OCI-LY7 (cell line): ENCODE data around the gene TP53INP2.

ENCODE experiments used
- CTCF ChIP-seq: fragments of 200-600 bp; sonication (generic); conservative IDR thresholded peaks from 2 replicates; pipeline ENCODE4 v1.5.1; 2014; ENCODE audit warnings: mild to moderate bottlenecking, antibody characterized with exemption, low read length, moderate library complexity, mixed read lengths
- EZH2phosphoT487 ChIP-seq: fragments of 200-600 bp; sonication (generic); IDR thresholded peaks from 2 replicates; pipeline ENCODE4 v1.6.1; 2018; ENCODE audit warnings: low read depth, borderline replicate concordance, mild to moderate bottlenecking, mixed run types, antibody characterized with exemption, low read length, moderate library complexity, mixed read lengths

GRCh38 chr20:34669094-34669493 lies 35.0 kb upstream of the TP53INP2 start:
- TF ChIP-seq CTCF = no peak
- no peak for TF ChIP-seq EZH2phosphoT487
